Liver (tissue), 9 donors: ENCODE results near the gene SH3RF3. TPM values are rescaled to one million over a fixed set of nuclear protein-coding genes. Genes with fewer than 3 reads are reported as not detected.

Experiments used
- DNase-seq: peaks from one replicate; pipeline ENCODE4 v3.0.0-alpha.2; 2017; ENCODE audit warnings: low spot score
- H3K27ac ChIP-seq, 2 donors: one replicate each; pipeline ENCODE4 v1.7.0; 2013; ENCODE audit warnings: inconsistent platforms in 2 of 2, low read length in 2 of 2, control low read depth in 1 of 2, low read depth in 1 of 2, mild to moderate bottlenecking in 1 of 2
- H3K27me3 ChIP-seq, 4 donors: one replicate each; pipeline versions ENCODE4 v1.6.1 to v1.7.0; 2013; ENCODE audit warnings: low read length in 3 of 4, inconsistent platforms in 1 of 4, mild to moderate bottlenecking in 1 of 4, moderate library complexity in 1 of 4; ENCODE audit not compliant: control insufficient read depth in 4 of 4, insufficient read depth in 4 of 4
- H3K36me3 ChIP-seq, 4 donors: one replicate each; pipeline versions ENCODE4 v1.6.1 to v1.7.0; 2013; ENCODE audit warnings: low read length in 3 of 4, mild to moderate bottlenecking in 3 of 4, low read depth in 1 of 4, moderate library complexity in 1 of 4; ENCODE audit not compliant: control insufficient read depth in 4 of 4, insufficient read depth in 3 of 4
- H3K4me1 ChIP-seq, 4 donors: one replicate each; pipeline versions ENCODE4 v1.6.1 to v1.7.0; 2013; ENCODE audit warnings: low read length in 3 of 4, mild to moderate bottlenecking in 3 of 4, moderate library complexity in 1 of 4; ENCODE audit not compliant: control insufficient read depth in 4 of 4, insufficient read depth in 4 of 4
- H3K4me3 ChIP-seq, 3 donors: one replicate each; pipeline versions ENCODE4 v1.6.1 to v1.7.0; 2013; ENCODE audit warnings: low read length in 3 of 3, control low read depth in 1 of 3, low read depth in 1 of 3, mild to moderate bottlenecking in 1 of 3
- H3K9ac ChIP-seq, 2 donors: one replicate each; pipeline ENCODE4 v1.7.0; 2013; ENCODE audit warnings: low read length in 2 of 2, mild to moderate bottlenecking in 2 of 2, moderate library complexity in 2 of 2, control low read depth in 1 of 2, low read depth in 1 of 2
- H3K9me3 ChIP-seq, 4 donors: one replicate each; pipeline versions ENCODE4 v1.6.1 to v1.7.0; 2013; ENCODE audit warnings: low read length in 3 of 4; ENCODE audit not compliant: control insufficient read depth in 4 of 4
- ATF3 ChIP-seq: IDR thresholded peaks from 2 replicates; pipeline ENCODE4 v1.6.1; 2016; ENCODE audit warnings: antibody characterized with exemption
- EGR1 ChIP-seq, 2 donors: IDR thresholded peaks; 2 replicates each; pipeline ENCODE4 v1.6.1; 2016 to 2018; ENCODE audit warnings: antibody characterized with exemption in 2 of 2, low read depth in 2 of 2
- FOXA1 ChIP-seq: IDR thresholded peaks from 2 replicates; pipeline ENCODE4 v1.6.1; 2016; ENCODE audit warnings: antibody characterized with exemption
- FOXA2 ChIP-seq: IDR thresholded peaks from 2 replicates; pipeline ENCODE4 v1.6.1; 2016; ENCODE audit warnings: antibody characterized with exemption
- HNF4G ChIP-seq: IDR thresholded peaks from 2 replicates; pipeline ENCODE4 v1.6.1; 2016; ENCODE audit warnings: antibody characterized with exemption
- JUND ChIP-seq, 2 donors: IDR thresholded peaks; 2 replicates each; pipeline ENCODE4 v1.6.1; 2016; ENCODE audit warnings: antibody characterized with exemption in 2 of 2
- MAX ChIP-seq: IDR thresholded peaks from 2 replicates; pipeline ENCODE4 v1.6.1; 2016; ENCODE audit warnings: antibody characterized with exemption
- NR2F2 ChIP-seq: IDR thresholded peaks from 2 replicates; pipeline ENCODE4 v1.6.1; 2016; ENCODE audit warnings: antibody characterized with exemption
- RAD21 ChIP-seq, 2 donors: IDR thresholded peaks; 2 replicates each; pipeline ENCODE4 v1.6.1; 2016; ENCODE audit warnings: antibody characterized with exemption in 2 of 2, mild to moderate bottlenecking in 2 of 2
- RXRA ChIP-seq, 2 donors: IDR thresholded peaks; 2 replicates each; pipeline ENCODE4 v1.6.1; 2017 to 2018; ENCODE audit warnings: antibody characterized with exemption in 2 of 2, mild to moderate bottlenecking in 1 of 2
- SP1 ChIP-seq: IDR thresholded peaks from 2 replicates; pipeline ENCODE4 v1.6.1; 2018; ENCODE audit warnings: antibody characterized with exemption, mild to moderate bottlenecking
- TAF1 ChIP-seq: conservative IDR thresholded peaks from 2 replicates; pipeline ENCODE4 v1.6.1; 2016; ENCODE audit warnings: antibody characterized with exemption, mild to moderate bottlenecking
- YY1 ChIP-seq: IDR thresholded peaks from 2 replicates; pipeline ENCODE4 v1.6.1; 2016; ENCODE audit warnings: antibody characterized with exemption, mild to moderate bottlenecking
- WGBS: extraction: QIAGEN DNeasy Blood & Tissue Kit; methylation state at CpG from one replicate; pipeline ENCODE4 v1.1.7; 2013; 5-methylcytosine and 5-hydroxymethylcytosine counted together
- polyA plus RNA-seq, 2 donors: library from polyadenylated mRNA; stranded (reverse) in 1 of 2; unstranded in 1 of 2; fragments of 200-250 nt in 1 of 2; fragments of >200 nt in 1 of 2; fragmentation: Nextera tagmentation in 1 of 2; extraction: Ambion mirVana in 1 of 2; gene quantifications; one replicate each; pipeline versions ENCODE4 v1.2.1 to v1.2.3, GENCODE V29; 2013 to 2015
- total RNA-seq, 2 donors: library from RNA; depleted of rRNA; stranded (reverse); fragments of >200 nt; gene quantifications; one replicate each; pipeline ENCODE4 v1.2.3, GENCODE V29; 2014
- TF ChIP-seq, protein P1 (sequence below): fragments of 150-350 bp; IDR thresholded peaks from 2 replicates; pipeline ENCODE4 v1.5.1; 2017; ENCODE audit warnings: improper control_type of control experiment, low read depth, low read length; ENCODE audit not compliant: missing input control
- TF ChIP-seq, protein P2 (sequence below): IDR thresholded peaks from 2 replicates; pipeline ENCODE4 v1.6.1; 2016; ENCODE audit warnings: antibody characterized with exemption, mild to moderate bottlenecking
- TF ChIP-seq, protein P3 (sequence below): IDR thresholded peaks from 2 replicates; pipeline ENCODE4 v1.6.1; 2016; ENCODE audit warnings: antibody characterized with exemption
- donor health status: healthy.
- donor health status: healthy.
- donor health status: healthy.
- donor health status: healthy.
- donor health status: healthy.

Gene SH3RF3
- total and polyA plus RNA-seq, 4 donors = 0.11 to 1.0 (median 0.54) TPM

GRCh38 chr2:109471658-109472057, 342.7 kb downstream of the SH3RF3 start:
- DNase-seq = no peak
- H3K9me3 ChIP-seq = no peaks in the 10 kb centered on the region
- H3K4me1 ChIP-seq = peaks cover 0 to 4% (median 2%) of the 10 kb centered on the region in 4 donors
- no peak overlapping the region for H3K27ac ChIP-seq
- H3K36me3 ChIP-seq = no peaks in the 10 kb centered on the region
- 96% methylated on average over 3 of the region's 3 CpGs for WGBS
- no peak overlapping the region for H3K4me3 ChIP-seq
- no peaks in the 10 kb centered on the region for H3K27me3 ChIP-seq
- no peak for TF ChIP-seq RAD21 (IDR thresholded peaks at IDR 0.05)
- no peak for TF ChIP-seq HNF4G
- H3K9ac ChIP-seq = no peak overlapping the region

- H3K27me3 ChIP-seq = no peaks in the 10 kb centered on the region
- WGBS = 87% methylated on average over 14 of the region's 14 CpGs
- H3K27ac ChIP-seq = no peak overlapping the region
- H3K4me1 ChIP-seq = no peaks in the 10 kb centered on the region
- TF ChIP-seq ATF3 (no peak), HNF4G (no peak), EGR1 (IDR thresholded peaks at IDR 0.05; ENCODE audit: low read depth in 2 of 2) (no peak), SP1 (no peak), RXRA (IDR thresholded peaks at IDR 0.05) (no peak), FOXA2 (no peak), MAX (no peak)
- TF ChIP-seq, protein P1, sequence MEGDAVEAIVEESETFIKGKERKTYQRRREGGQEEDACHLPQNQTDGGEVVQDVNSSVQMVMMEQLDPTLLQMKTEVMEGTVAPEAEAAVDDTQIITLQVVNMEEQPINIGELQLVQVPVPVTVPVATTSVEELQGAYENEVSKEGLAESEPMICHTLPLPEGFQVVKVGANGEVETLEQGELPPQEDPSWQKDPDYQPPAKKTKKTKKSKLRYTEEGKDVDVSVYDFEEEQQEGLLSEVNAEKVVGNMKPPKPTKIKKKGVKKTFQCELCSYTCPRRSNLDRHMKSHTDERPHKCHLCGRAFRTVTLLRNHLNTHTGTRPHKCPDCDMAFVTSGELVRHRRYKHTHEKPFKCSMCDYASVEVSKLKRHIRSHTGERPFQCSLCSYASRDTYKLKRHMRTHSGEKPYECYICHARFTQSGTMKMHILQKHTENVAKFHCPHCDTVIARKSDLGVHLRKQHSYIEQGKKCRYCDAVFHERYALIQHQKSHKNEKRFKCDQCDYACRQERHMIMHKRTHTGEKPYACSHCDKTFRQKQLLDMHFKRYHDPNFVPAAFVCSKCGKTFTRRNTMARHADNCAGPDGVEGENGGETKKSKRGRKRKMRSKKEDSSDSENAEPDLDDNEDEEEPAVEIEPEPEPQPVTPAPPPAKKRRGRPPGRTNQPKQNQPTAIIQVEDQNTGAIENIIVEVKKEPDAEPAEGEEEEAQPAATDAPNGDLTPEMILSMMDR = no peak
- TF ChIP-seq, protein P2, sequence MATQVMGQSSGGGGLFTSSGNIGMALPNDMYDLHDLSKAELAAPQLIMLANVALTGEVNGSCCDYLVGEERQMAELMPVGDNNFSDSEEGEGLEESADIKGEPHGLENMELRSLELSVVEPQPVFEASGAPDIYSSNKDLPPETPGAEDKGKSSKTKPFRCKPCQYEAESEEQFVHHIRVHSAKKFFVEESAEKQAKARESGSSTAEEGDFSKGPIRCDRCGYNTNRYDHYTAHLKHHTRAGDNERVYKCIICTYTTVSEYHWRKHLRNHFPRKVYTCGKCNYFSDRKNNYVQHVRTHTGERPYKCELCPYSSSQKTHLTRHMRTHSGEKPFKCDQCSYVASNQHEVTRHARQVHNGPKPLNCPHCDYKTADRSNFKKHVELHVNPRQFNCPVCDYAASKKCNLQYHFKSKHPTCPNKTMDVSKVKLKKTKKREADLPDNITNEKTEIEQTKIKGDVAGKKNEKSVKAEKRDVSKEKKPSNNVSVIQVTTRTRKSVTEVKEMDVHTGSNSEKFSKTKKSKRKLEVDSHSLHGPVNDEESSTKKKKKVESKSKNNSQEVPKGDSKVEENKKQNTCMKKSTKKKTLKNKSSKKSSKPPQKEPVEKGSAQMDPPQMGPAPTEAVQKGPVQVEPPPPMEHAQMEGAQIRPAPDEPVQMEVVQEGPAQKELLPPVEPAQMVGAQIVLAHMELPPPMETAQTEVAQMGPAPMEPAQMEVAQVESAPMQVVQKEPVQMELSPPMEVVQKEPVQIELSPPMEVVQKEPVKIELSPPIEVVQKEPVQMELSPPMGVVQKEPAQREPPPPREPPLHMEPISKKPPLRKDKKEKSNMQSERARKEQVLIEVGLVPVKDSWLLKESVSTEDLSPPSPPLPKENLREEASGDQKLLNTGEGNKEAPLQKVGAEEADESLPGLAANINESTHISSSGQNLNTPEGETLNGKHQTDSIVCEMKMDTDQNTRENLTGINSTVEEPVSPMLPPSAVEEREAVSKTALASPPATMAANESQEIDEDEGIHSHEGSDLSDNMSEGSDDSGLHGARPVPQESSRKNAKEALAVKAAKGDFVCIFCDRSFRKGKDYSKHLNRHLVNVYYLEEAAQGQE = no peak
- H3K36me3 ChIP-seq = no peaks in the 10 kb centered on the region
- DNase-seq = no peak
- no peaks in the 10 kb centered on the region for H3K9me3 ChIP-seq
- H3K4me3 ChIP-seq = no peak overlapping the region
- H3K9ac ChIP-seq = no peak overlapping the region
Observed at GRCh38 chr2:109472331-109472959, 343.4 kb downstream of the SH3RF3 start.

DNA sequence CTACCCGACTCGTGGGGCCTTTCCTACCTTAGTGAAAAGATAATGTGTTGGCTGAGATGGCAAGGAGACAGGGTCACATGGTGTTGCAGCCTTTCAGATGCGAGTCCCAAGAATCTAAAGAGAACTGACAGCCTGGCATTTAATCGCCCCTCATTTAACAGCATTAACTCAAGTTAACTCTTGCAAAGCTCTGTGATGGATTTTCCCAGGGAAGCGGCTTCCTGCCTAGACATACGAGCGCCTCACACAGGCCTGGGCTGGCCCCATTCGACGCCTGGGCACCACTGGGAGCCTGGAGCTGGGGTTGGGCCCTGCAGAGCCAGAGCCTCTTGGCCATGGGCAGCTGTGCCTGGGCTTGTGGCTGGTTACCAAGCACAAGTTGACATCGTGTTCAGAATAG, 344.0 kb downstream of the SH3RF3 start:
- DNase-seq = no peak
- no peaks in the 10 kb centered on the region for H3K36me3 ChIP-seq
- no peaks in the 10 kb centered on the region for H3K4me1 ChIP-seq
- H3K9ac ChIP-seq = no peak overlapping the region
- no peaks in the 10 kb centered on the region for H3K27me3 ChIP-seq
- no peaks in the 10 kb centered on the region for H3K9me3 ChIP-seq
- H3K4me3 ChIP-seq = no peak overlapping the region
- TF ChIP-seq RAD21 (IDR thresholded peaks at IDR 0.05) (no peak), TAF1 (no peak), HNF4G (no peak), FOXA2 (no peak), ATF3 (no peak), EGR1 (IDR thresholded peaks at IDR 0.05; ENCODE audit: low read depth in 2 of 2) (no peak), NR2F2 (no peak), YY1 (no peak), JUND (IDR thresholded peaks at IDR 0.05) (no peak), FOXA1 (no peak), RXRA (IDR thresholded peaks at IDR 0.05) (no peak), SP1 (no peak)
- TF ChIP-seq, protein P3, sequence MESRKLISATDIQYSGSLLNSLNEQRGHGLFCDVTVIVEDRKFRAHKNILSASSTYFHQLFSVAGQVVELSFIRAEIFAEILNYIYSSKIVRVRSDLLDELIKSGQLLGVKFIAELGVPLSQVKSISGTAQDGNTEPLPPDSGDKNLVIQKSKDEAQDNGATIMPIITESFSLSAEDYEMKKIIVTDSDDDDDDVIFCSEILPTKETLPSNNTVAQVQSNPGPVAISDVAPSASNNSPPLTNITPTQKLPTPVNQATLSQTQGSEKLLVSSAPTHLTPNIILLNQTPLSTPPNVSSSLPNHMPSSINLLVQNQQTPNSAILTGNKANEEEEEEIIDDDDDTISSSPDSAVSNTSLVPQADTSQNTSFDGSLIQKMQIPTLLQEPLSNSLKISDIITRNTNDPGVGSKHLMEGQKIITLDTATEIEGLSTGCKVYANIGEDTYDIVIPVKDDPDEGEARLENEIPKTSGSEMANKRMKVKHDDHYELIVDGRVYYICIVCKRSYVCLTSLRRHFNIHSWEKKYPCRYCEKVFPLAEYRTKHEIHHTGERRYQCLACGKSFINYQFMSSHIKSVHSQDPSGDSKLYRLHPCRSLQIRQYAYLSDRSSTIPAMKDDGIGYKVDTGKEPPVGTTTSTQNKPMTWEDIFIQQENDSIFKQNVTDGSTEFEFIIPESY = no peak
- TF ChIP-seq, protein P1 = no peak
- 92% methylated on average over 10 of the region's 10 CpGs for WGBS
- H3K27ac ChIP-seq = no peak overlapping the region
